ENCODE data around the gene SLC36A1.

DNA sequence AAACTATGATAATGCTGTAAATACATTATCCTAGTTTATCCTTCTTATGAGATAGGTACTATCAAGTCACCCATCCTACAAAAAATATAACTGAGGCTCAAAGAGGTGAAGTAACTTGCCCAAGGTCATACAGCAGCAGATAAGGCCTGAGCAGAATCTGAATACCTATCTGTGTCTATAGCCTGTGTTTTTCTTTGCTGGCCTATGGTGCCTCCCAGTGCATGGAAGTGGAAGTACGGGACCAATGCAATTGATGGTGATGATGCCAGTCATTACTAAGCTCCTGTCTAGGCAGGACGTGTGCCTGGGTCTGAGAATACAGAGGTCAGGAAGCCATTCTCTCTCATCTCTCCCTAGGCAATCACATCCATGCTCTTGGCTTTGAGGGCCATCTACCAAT, 75.9 kb downstream of the SLC36A1 start:
- TF ChIP-seq CTCF (IDR thresholded peaks at IDR 0.05; ENCODE audit: poor library complexity) (peak; percentile 48), EZH2 (IDR thresholded peaks at IDR 0.05; ENCODE audit: borderline replicate concordance) (no peak), EZH2phosphoT487 (IDR thresholded peaks at IDR 0.05; ENCODE audit: low read depth, severe bottlenecking, unreplicated experiment) (no peak)
